Body of pancreas (tissue), 4 donors: ENCODE results near the gene COL23A1. TPM values are rescaled to one million over a fixed set of nuclear protein-coding genes. Genes with fewer than 3 reads are reported as not detected.

Experiments used
- ATAC-seq: fragments of 150-250 bp; one replicate; pipeline ENCODE4 v1.9.1; 2016
- DNase-seq, 4 donors: peaks; one replicate each; pipeline ENCODE4 v3.0.0-alpha.2; 2019
- H3K27ac ChIP-seq, 4 donors: fragments of 200-600 bp; sonication (generic); 1 replicate in 3 of 4; 2 replicates in 1 of 4; pipeline versions ENCODE4 v1.5.1 to v1.6.1; 2016 to 2019; ENCODE audit warnings: mild to moderate bottlenecking in 1 of 4, mixed read lengths in 1 of 4, moderate library complexity in 1 of 4
- H3K27me3 ChIP-seq, 2 donors: fragments of 200-600 bp; sonication (generic); one replicate each; pipeline ENCODE4 v1.6.0; 2016; ENCODE audit warnings: mild to moderate bottlenecking in 1 of 2
- H3K36me3 ChIP-seq, 2 donors: fragments of 200-600 bp; sonication (generic); replicated peaks in 1 of 2; 2 replicates each; pipeline ENCODE4 v1.5.1; 2016; ENCODE audit warnings: low read depth in 2 of 2; ENCODE audit not compliant: insufficient read depth in 1 of 2
- H3K4me1 ChIP-seq: fragments of 200-600 bp; sonication (generic); one replicate; pipeline ENCODE4 v1.6.0; 2016
- H3K4me3 ChIP-seq, 2 donors: fragments of 200-600 bp; sonication (generic); 1 replicate in 1 of 2; 2 replicates in 1 of 2; pipeline ENCODE4 v1.5.1; 2016 to 2019
- H3K9me3 ChIP-seq, 3 donors: fragments of 200-600 bp; sonication (generic); 1 replicate in 2 of 3; 2 replicates in 1 of 3; pipeline ENCODE4 v1.5.1; 2016
- CTCF ChIP-seq, 7 experiments: fragments of 450-650 bp in 4 of 7; fragments of 200-600 bp in 3 of 7; sonication (generic) in 3 of 7; IDR thresholded peaks; one replicate each; pipeline ENCODE4 v1.5.1; 2016 to 2019; ENCODE audit warnings: antibody characterized with exemption in 7 of 7
- POLR2A ChIP-seq, 3 donors: fragments of 450-650 bp; IDR thresholded peaks; one replicate each; pipeline ENCODE4 v1.6.1; 2016; ENCODE audit warnings: antibody characterized with exemption in 3 of 3, mild to moderate bottlenecking in 2 of 3
- WGBS, 2 donors: methylation state at CpG; one replicate each; pipeline ENCODE4 v1.1.5; 2017; 5-methylcytosine and 5-hydroxymethylcytosine counted together
- intact Hi-C: fragments of 100-400 bp; cut with DNase I; formaldehyde crosslinking; loops from one replicate; pipeline ENCODE4 v1.15.1; 2023
- total RNA-seq, 2 donors: library from RNA; depleted of rRNA; stranded (reverse); fragments of >200 nt; gene quantifications; one replicate each; pipeline ENCODE4 v1.1.0, GENCODE V29; 2016

COL23A1 gene
- total RNA-seq, 2 donors from 2014 or later: not detected

DNA sequence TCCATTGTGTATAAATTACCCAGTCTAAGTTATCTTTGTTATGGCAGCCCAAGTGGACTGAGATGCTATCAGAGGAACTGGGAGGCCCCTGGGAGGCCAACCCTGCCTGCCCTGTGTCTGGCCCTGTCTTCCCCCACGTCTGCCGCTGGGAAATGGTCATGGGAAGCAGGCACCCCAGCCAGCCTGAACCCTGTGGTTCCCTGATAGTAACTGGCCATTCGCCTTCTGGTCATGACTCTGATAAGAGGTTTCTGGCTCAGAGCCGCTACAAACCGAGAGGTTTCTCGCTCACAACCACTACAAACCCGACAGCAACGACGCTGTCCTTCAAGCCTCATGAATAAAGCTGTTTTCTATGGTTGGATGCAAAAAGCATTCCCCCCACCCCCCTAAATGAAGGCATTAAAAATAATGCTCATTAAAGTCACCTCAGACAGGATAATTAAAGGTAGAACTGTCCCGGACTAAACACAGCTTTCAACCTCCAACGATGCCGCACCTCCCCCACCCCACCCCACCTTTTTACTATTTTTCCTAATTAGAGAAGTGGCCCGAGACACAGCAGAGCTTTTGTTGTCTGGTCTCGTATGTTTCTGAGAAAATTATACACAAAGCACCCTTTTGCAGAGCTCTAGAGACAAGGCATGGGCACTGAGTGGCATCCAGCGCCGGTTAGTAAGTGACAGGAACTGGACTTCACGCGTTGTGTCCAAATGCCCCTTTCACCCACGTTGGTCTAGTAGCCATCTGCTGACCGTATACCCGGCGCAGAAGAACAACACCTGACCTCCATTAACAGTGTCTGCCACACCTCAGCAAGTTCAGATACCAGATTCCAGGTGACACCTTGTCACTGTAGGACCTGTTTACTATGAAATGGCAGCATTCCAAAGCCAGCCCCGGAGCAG lies 140.8 kb downstream of the COL23A1 start:
- H3K4me3 ChIP-seq: no peak overlapping the region
- WGBS, 2 donors: 43 to 54% methylated on average over 21 to 23 of the region's 23 CpGs

GRCh38 chr5:178445534-178445933 lies 144.7 kb downstream of the COL23A1 start:
- DNase-seq (no peak), ATAC-seq (no peak)
- no peak overlapping the region for H3K27ac ChIP-seq
- H3K4me1 ChIP-seq: no peaks in the 10 kb centered on the region
- H3K27me3 ChIP-seq: no peaks in the 10 kb centered on the region
- H3K4me3 ChIP-seq: no peak overlapping the region
- TF ChIP-seq CTCF (IDR thresholded peaks at IDR 0.05): no peak
- TF ChIP-seq POLR2A (IDR thresholded peaks at IDR 0.05): no peak
- no peaks in the 10 kb centered on the region for H3K36me3 ChIP-seq
- 65 to 69% methylated on average over 2 of the region's 2 CpGs for WGBS, 2 donors
- intact Hi-C loops: no loop called here
- H3K9me3 ChIP-seq: no peaks in the 10 kb centered on the region

More for the DNA sequence above, 140.8 kb downstream of the COL23A1 start:
- H3K9me3 ChIP-seq: no peaks in the 10 kb centered on the region
- H3K27ac ChIP-seq: no peak overlapping the region
- H3K36me3 ChIP-seq: no peaks in the 10 kb centered on the region
- no peak for DNase-seq
- TF ChIP-seq POLR2A (IDR thresholded peaks at IDR 0.05): no peak
- TF ChIP-seq CTCF (IDR thresholded peaks at IDR 0.05): no peak
- no peaks in the 10 kb centered on the region for H3K4me1 ChIP-seq
- H3K27me3 ChIP-seq: no peaks in the 10 kb centered on the region
- ATAC-seq: no peak
- intact Hi-C loops: no loop called here

GRCh38 chr5:178442405-178443257 lies 147.6 kb downstream of the COL23A1 start:
- Histone ChIP-seq H3K27me3 (no peaks in the 10 kb centered on the region), H3K9me3 (no peaks in the 10 kb centered on the region), H3K36me3 (no peaks in the 10 kb centered on the region), H3K4me1 (no peaks in the 10 kb centered on the region), H3K27ac (no peak overlapping the region), H3K4me3 (no peak overlapping the region)
- ATAC-seq (no peak), DNase-seq (no peak)
- intact Hi-C loops: no loop called here
- TF ChIP-seq POLR2A (IDR thresholded peaks at IDR 0.05): no peak
- no peak for TF ChIP-seq CTCF (IDR thresholded peaks at IDR 0.05)
- WGBS, 2 donors: 65 to 74% methylated on average over 22 to 23 of the region's 23 CpGs

DNA sequence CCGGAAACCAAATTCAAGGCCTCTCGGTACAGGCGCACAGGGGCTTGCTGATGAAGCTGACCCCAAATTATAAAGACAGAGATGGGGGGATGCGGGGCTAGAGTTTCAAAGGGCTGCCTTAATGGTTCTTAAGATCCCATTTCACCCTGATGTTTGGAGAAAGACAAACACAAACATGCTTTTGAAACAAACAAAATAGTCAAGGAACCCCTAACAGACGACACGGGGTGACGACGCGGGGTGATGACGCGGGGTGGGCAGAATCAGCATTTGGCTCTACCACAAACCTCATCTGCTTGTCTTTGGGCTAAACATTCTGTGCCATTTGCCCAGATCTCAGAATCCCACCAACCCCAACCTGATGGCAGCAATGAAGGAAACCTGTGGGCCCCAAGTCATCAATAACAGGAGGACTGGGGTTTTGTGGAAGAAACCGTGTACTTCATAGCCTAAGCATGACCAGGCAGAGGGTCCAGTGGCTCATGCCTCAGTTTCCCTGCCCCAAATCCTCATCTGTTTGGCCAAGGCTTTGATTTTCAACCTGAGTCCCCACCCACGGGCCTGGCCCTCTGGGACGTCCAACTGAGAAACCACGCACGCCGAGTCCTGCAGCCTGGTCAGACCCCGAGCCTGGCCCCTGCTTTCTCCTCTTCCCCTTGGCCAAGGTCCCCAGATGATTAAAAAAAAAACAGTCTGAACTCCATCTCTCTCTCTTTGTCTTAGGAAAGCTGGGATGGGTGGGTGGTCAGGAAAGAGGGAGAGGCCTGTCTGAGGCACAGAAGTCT lies 148.5 kb downstream of the COL23A1 start:
- Histone ChIP-seq H3K27me3 (no peaks in the 10 kb centered on the region), H3K4me1 (no peaks in the 10 kb centered on the region), H3K9me3 (no peaks in the 10 kb centered on the region), H3K4me3 (no peak overlapping the region), H3K27ac (no peak overlapping the region), H3K36me3 (no peaks in the 10 kb centered on the region)
- WGBS, 2 donors: 87% methylated on average over 17 of the region's 18 CpGs
- ATAC-seq (no peak), DNase-seq (no peak)
- TF ChIP-seq CTCF (IDR thresholded peaks at IDR 0.05) (no peak), POLR2A (IDR thresholded peaks at IDR 0.05) (no peak)
- intact Hi-C loops: no loop called here
